GM19452 (cell line): ENCODE measurements around the gene RNF13.
"Not testable (repeated sequence)": the region's sequence is repeated elsewhere in the genome, so short reads cannot be mapped to it uniquely, and the experiment has no call there.

Experiments used
- ATAC-seq: cut with Tn5 transposase; IDR thresholded peaks from one replicate; pipeline ENCODE4 v1.9.1; 2021; ENCODE audit not compliant: unreplicated experiment

RNF13 gene

DNA sequence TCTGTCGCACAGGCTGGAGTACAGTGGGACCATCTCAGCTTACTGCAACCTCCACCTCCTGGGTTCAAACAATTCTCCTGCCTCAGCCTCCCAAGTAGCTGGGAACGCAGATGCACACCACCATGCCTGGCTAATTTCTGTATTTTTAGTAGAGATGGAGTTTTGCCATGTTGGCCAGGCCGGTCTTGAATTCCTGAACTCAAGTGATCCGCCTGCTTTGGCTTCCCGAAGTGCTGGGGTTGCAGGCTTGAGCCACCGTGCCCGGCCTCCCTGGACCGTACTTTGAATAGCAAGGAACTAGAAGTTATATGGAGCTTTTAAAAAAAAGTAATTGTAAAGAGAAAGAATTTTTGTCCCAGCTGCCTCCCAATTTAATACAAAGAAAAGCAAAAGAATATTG, 12.3 kb upstream of the RNF13 start:
- ATAC-seq: no peak

DNA sequence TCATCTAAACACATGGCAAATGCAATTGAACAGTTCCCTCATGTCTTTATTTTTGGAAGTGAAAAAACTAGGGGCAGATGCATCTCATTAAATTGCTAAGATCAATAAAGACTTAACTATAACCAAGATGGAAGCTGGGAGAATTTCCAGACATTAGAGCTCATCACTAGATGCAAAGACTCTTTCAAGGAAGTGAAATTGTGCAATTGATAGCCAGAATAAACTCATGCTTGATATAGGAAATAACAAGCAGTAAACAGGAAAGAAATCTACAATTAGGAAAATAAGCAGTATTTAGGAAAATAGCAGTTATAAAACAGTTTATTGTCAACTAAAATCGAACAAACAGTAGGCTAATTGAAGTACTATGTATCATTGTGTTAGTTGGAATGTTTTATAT, 11.8 kb upstream of the RNF13 start:
- ATAC-seq: no peak

DNA sequence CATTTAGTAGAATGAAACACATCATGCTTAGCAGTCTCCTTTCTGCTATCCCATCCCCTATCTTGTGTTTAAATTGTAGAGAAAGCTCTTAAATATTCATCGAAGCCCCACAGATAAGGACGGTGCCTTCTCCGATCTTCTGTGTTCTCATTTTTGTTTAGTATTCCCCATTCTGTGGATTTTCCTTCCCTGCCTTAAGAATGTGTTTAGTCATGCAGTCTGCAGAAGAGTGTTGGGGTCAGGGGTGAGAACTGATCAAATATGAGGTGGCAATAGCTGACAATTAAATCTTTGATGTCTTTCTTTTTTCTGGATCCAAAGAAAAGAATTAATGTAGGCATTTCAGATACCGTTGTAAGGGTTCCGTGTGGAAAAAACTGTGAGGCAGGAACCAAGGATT, 11.4 kb upstream of the RNF13 start:
- ATAC-seq: no peak

DNA sequence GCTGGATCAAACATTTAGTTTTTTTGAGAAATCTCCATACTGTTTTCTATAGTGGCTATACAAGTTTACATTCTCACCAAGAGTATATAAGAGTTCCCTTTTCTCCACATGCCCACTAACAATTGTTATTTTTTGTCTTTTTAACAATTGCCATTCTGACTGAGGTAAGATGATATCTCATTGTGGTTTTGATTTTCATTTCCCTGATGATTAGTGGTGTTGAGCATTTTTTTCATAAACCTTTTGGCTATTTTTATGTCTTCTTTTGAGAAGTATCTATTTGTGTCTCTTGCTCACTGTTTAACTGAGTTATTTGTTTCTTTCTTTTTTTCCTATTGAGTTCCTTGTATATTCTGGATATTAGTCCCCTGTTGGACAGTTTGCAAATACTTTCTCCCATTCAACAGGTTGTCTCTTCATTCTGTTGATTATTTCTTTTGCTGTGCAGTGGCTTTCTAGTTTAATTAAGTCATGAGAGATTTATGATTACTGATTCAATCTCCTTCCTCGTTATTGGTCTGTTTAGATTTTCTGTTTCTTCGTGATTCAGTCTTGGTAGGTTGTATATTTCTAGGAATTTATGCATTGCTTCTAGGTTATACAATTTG, 6.7 kb upstream of the RNF13 start:
- ATAC-seq: no peak

DNA sequence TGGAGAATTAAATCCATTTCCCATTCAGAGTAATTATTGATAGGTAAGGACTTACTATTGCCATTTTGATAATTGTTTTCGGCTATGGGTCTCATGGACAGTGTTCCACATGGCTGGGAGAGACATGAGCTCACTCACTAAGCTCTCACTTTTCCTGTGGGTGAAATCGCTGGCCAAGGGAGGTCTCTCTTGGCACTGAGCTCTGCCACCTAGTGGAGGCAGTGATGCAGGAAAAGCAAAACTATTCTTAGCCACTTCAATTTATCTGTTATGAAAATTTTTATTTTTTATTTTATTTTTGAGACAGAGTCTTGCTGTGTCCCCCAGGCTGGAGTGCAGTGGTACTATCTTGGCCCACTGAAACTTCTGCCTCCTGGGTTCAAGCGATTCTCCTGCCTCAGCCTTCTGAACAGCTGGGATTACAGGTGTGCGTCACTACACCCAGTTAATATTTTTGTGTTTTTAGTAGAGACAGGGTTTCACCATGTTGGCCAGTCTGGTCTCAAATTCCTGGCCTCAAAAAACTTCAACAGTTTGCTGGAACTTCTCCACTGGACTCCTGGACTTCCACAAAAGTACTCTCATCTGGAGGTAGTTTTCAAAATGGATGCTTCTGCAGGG, 4.7 kb upstream of the RNF13 start:
- ATAC-seq: no peak

DNA sequence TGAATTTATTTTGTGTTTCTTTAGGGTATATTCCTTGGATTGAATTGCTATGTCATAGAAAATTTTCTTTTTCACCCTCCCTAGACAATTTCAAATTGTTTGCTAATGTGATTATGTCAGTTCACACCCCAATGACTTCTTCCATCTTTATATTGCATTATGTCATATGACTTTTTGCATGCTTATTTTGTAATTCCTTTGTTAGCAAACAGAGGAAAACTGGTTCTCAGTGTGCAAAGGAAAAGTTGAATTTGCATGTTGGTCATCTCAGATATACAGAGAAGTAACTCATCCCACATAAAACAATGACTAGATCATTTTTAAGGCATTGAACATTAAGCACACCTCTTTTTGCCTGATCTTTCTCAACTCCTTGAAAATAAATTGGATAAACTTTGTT, 3.3 kb upstream of the RNF13 start:
- ATAC-seq: no peak

DNA sequence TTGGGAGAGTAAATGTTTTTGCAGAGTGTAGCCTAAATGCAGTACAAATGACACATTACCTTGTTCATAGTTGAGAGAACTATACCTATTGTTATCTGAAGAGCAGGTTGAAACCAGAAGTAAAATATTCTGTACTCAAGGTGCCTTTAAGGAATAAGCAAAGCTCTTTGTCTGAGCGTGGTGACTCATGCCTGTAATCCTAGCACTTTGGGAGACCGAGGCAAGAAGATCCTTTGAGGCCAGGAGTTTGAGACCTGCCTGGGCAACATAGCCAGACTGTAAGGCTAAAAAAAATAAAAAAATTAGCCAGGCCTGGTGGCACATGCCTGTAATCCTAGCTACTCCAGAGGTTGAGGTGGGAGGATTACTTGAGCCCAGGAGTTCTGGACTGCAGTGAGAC, 2.2 kb upstream of the RNF13 start:
- no peak for ATAC-seq

DNA sequence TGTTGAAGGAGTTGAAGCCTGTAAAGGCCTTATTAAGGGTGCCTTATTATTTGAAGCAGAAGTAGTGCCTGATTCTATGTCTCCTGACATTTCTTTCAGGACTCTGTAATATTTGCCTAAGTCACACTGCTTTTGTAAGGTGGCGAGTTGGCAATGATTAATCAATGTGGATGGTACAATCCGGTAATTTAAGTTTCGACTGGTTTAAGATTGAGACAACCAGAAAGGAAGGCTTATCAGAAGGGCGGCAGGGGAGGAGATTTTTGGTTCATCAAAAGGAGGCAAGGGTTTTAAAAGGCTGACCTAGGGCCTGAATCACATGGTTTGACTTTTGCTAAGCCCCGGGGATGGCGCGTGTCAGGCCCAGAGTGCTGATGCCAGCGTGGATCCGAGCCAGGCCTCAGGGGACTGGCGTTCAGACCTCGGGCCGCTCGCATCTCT, 830 bp upstream of the RNF13 start:
- no peak for ATAC-seq

DNA sequence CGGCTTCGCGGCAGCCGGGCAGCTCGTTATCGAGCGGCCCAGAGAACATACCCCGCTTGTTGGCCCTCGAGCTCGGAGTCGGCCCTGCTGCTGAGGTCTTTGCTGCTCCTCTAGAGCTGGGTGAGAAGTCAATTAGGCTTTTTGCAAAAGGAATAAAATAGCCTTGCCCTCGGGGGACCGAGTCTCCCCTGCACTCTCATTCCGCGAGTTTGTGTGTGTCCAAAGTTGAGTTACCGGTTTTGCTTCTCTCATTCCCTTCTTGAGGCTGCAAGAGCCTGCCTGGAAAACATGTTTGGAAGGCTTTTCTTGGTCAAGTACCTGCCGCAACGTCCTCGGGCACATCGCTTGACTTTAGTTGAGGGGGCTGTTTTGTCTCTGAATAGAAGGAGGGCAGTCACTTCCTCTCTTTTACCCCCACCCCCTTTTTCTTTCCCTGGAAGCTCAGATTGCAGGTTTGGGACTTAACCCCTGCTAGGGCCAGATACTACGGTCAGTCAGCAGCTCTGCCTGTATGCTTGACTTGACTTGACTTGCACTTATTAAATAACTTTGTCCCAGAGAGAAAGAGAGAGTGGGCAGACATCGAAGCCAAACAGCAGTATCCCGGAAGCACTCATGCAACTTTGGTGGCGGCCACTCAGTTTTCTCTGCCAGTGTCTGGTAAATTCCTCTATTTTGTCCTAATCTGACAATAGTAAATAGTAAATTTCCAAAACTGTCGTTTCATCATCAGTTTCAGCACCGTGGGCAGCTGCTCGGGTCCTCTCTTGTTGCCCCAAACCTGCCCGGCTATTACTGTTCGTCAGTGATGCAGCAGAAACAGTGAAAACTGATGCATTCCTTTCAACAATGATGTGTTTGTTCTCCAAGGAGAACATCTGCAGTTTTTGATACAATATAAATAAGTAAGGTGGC, 609 bp downstream of the RNF13 start:
- peak; percentile 21 for ATAC-seq

DNA sequence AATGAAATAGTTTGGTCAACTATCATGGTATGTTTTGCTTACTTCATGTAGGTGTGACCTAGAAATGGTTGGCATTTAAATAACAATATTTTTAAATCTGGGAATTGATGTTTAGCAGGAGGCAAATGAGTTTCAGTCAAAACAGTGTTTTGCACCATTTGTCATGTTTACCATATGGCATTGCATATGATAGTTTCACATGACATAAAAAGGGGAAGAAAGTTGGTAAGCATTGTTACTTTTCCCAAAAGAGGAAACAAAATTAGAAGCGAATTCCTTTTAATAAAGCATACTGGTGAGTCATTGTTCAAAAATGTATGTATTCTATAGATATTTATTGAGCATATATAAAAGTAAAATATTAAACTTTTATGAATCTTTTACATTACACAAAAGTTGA, 2.3 kb downstream of the RNF13 start:
- ATAC-seq: no peak

DNA sequence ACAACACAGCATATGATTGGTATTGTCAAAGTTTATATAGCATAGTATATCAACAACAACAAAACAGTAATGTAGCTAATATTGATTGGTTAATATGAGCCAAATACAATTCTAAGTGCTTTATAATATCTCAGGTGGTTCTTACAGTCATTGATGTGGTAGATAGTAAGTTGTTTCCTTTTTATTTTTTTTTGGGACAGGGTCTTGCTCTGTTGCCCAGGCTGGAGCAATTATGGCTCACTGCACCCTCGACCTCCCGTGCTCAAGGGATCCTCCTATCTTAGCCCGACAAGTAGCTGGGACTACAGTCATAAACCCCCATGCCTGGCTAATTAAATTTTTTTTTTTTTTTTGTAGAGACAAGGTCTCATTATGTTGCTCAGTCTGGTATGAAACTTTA, 2.7 kb downstream of the RNF13 start:
- ATAC-seq: no peak

DNA sequence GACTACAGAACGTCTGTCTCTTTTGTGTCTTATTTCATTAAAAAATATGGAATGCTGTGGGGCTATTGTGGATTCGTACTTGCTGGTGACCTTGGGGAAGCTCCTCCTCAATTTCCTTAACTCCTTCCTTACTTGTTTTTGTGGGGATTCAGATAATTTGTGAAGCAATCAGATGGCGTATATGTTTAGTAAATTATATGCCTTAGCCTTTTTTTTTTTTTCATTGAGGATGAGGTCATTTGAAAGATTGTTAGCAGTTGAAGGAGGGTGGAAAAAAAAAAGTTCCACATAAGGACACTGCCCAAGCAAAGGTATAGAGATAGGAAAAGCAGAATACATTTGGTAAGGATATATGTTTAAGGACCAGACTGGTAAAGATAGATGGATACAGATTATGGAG, 3.3 kb downstream of the RNF13 start:
- no peak for ATAC-seq

DNA sequence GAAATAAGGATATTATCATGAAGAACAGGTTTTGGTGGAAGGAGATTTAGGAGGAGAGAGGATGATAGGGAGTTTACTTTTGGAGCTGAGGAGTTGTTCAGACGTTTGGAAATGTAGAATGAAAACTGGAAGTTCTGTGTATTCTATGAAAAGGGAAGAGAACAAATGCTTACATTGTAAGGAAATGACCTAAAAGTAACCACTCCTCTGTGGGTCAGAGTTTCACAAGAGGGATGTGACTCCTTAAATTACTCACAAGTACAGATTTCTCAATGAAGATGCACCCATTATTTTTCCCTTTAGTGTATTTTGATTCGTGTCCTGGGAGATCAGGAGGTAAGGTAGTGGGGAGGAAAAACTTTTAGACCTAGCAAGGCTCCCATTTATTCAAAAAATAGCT, 4.0 kb downstream of the RNF13 start:
- ATAC-seq: no peak

DNA sequence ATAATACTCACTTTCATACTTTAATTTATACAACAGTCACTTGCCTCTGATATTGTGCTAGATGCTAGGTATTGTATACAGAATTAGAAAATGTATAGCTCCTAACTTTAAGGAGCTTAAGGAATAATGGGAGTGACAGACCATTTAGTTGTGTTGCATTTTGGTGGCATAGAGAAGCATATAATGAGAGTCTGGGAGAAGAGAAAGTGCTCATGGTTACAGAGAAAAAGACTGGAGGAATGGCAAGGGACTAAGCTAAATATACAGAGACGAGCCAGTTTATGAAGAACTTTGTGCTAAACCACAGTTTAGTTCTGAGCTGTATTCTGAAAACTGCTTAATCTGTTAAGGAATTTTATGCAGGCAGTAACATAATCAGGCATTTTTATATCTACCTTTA, 6.4 kb downstream of the RNF13 start:
- ATAC-seq: no peak

DNA sequence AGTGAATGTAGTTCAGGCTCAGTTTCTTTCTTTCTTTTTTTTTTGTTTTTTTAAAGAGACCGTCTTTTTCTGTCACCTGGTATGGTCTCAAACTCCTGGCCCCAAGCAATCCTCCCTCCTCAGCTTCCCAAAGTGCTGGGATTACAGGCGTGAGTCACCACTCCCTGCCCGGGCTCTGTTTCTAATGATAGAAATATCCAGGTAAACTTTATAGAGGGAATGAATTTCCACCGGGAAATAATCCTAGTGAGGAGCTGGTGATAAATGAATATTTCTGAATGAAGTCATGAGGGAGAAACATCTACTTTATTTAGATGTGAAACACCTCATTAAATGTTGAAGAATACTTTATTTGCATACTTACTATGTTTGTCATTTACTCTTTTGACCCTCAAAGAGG, 7.2 kb downstream of the RNF13 start:
- ATAC-seq: no peak

DNA sequence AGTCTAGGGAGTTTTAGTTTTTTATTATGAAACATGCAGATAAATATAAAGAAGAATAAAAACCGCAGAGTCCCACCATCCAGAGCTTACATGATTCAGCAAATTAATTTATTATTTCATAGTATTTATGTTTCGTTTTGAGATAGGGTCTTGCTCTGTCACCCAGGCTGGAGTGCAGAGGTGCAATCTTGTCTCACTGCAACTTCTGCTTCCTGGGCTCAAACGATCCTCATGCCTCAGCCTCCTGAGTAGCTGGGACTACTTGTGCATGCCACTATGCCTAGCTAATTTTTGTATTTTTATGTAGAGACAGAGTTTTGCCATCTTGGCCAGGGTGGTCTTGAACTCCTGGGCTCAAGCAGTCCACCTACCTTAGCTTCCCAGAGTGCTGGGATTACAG, 13.6 kb downstream of the RNF13 start:
- ATAC-seq: no peak

DNA sequence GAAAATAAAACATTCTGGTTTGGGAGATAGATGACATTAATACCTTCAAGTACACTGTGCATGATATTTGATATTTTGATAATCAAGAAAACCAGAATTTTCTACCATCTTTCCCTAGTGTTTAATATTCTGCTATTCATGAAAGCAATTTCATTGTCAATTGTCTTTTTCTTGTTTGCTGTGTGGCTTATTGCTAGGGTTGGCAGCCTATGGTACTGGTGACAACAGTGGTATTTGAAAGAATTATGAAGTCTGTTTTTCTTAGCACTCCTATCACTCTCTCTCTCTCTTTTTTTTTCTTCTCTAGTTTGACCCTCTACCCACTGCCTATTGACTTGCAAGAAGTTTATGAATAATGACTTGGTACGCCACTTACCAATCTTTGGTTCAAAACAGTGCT, 15.4 kb downstream of the RNF13 start:
- no peak for ATAC-seq

DNA sequence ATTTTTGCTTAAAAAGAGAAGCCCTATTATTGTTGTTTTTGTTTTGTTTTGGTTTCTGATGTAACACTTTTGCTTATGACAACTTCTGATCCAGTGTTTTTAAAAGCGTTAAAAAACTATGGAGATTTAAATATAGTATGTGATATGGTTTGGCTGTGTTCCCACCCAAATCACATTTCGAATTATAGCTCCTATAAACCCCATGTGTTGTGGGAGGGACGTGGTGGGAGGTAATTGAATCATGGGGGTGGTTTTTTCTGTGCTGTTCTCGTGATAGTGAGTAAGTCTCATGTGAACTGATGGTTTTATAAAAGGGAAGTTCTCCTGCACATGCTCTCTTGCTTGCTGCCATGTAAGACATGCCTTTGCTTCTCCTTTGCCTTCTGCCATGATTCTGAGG, 16.6 kb downstream of the RNF13 start:
- not testable (repeated sequence) for ATAC-seq

DNA sequence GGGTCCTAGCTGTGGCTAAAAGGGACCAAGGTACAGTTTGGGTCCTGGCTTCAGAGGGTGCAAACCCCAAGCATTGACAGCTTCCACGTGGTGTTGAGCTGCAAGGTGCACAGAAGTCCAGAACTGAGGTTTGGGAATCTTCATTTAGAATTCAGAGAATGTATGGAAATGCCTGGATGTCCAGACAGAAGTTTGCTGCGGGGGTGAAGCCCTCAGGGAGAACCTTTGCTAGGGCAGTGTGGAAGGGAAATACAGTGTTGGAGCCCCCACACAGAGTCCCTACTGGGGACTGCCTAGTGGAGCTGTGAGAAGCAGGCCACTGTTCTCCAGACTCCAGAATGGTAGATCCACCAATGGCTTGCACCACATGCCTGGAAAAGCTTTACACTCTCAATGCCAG, 17.9 kb downstream of the RNF13 start:
- ATAC-seq: no peak

DNA sequence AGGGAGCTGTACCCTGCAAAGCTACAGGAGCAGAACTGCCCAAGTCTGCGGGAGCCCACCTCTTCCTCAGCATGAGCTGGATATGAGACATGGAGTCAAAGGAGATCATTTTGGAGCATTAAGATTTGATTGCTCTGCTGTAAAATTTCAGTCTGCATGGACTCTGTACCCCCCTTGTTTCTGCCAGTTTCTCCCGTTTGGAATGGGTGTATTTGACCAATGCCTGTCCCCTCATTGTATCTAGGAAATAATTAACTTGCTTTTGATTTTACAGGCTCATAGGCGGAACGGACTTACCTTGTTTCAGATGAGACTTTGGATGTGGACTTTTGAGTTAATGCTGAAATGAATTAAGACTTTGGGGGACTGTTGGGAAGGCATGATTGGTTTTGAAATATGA, 18.3 kb downstream of the RNF13 start:
- ATAC-seq: no peak

DNA sequence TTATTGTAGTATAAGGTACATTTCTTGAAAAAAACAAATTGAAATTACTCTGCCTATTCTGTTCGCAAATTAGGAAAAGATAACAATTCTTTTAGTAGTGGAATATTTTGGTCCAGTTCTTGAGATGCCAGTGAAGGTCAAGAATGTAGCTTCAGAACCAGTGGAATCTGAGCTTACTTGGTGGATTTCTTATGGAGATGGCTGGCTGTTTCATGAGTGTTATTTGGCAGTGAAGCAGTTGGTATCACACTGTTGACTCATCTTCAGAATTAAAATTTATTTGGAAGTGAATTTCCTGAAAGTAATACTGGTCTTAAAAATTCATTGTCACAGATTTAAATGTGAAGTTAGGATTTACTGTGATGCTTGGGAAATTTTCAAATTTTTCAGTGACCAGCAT, 19.1 kb downstream of the RNF13 start:
- ATAC-seq: no peak

DNA sequence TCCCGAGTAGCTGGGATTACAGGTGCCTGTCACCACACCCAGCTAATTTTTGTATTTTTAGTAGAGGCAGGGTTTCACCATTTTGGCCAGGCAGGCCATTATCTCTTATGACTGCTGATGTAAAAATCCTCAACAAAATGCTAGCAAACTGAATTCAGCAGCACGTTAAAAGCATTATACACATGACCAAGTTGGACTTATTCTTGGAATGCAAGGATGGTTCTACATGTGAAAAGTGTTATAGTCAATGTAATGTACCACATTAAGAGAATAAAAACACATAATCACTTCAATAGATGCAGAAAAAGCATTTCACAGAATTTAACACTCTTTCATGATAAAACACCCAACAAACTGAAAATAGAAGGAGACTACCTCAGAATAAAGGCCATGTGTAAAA, 20.2 kb downstream of the RNF13 start:
- no peak for ATAC-seq
